Mammary epithelial cell (primary cell): ENCODE measurements around the gene RERGL.

Experiments
- EZH2 ChIP-seq: IDR thresholded peaks from 2 replicates; pipeline ENCODE4 v1.6.1; 2012; ENCODE audit warnings: low read length, inconsistent platforms, borderline replicate concordance
- TF ChIP-seq, protein P1 (sequence below), 2 donors: IDR thresholded peaks in 1 of 2; conservative IDR thresholded peaks in 1 of 2; 2 replicates each; pipeline ENCODE4 v1.5.1; 2011 to 2012; ENCODE audit warnings: inconsistent platforms in 2 of 2, low read length in 2 of 2, mild to moderate bottlenecking in 2 of 2, control low read depth in 1 of 2, low read depth in 1 of 2; ENCODE audit not compliant: insufficient read depth in 1 of 2; ENCODE audit errors: extremely low read depth in 1 of 2

DNA sequence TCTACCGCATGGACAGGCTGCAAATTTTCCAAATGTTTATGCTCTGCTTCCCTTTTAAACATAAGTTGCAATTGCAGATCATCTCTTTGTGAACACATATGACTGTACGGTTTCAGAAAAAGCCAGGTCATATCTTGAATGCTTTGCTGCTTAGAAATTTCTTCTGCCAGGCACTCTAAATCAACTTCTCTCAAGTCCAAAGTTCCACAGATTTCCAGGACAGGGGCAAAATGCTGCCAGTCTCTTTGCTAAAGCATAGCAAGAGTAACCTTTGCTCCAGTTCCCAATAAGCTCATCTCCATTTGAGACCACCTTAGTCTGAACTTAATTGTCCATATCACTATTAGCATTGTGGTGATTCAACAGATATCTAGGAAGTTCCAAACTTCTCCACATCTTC, 13.6 kb upstream of the RERGL start:
- TF ChIP-seq, protein P1, sequence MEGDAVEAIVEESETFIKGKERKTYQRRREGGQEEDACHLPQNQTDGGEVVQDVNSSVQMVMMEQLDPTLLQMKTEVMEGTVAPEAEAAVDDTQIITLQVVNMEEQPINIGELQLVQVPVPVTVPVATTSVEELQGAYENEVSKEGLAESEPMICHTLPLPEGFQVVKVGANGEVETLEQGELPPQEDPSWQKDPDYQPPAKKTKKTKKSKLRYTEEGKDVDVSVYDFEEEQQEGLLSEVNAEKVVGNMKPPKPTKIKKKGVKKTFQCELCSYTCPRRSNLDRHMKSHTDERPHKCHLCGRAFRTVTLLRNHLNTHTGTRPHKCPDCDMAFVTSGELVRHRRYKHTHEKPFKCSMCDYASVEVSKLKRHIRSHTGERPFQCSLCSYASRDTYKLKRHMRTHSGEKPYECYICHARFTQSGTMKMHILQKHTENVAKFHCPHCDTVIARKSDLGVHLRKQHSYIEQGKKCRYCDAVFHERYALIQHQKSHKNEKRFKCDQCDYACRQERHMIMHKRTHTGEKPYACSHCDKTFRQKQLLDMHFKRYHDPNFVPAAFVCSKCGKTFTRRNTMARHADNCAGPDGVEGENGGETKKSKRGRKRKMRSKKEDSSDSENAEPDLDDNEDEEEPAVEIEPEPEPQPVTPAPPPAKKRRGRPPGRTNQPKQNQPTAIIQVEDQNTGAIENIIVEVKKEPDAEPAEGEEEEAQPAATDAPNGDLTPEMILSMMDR (conservative IDR thresholded peaks at IDR 0.05 in 1 of 2, IDR thresholded peaks at IDR 0.05 in 1 of 2; ENCODE audit: extremely low read depth in 1 of 2, insufficient read depth in 1 of 2, low read depth in 1 of 2, low read length in 2 of 2): no peak
- no peak for TF ChIP-seq EZH2
